GM12865 (cell line): ENCODE data around the gene CDC42BPB.

Source experiments
- DNase-seq: peaks from one replicate; pipeline ENCODE4 v3.0.0; 2010; ENCODE audit warnings: low read depth
- H3K4me3 ChIP-seq: 2 replicates; pipeline ENCODE4 v1.5.1; 2011; ENCODE audit warnings: mild to moderate bottlenecking, low read depth, low read length, control low read depth
- CTCF ChIP-seq: IDR thresholded peaks from 2 replicates; pipeline ENCODE4 v1.5.1; 2011; ENCODE audit warnings: low read length, control low read depth, low read depth, inconsistent platforms; ENCODE audit not compliant: insufficient read depth; ENCODE audit errors: missing control alignments

CDC42BPB gene

GRCh38 chr14:103093856-103094405, 36.6 kb upstream of the CDC42BPB start:
- TF ChIP-seq CTCF = no peak
- no peak overlapping the region for H3K4me3 ChIP-seq
- no peak for DNase-seq

- peak overlapping the region; percentile 50 for H3K4me3 ChIP-seq
- no peak for DNase-seq
- no peak for TF ChIP-seq CTCF
Observed at GRCh38 chr14:103091883-103092222, 34.5 kb upstream of the CDC42BPB start.

- H3K4me3 ChIP-seq = peak overlapping the region; percentile 50
- peak; percentile 66 for TF ChIP-seq CTCF
- peak; percentile 79 for DNase-seq
Observed at GRCh38 chr14:103091041-103091882, 33.9 kb upstream of the CDC42BPB start.

GRCh38 chr14:103090481-103091020, 33.2 kb upstream of the CDC42BPB start:
- no peak for DNase-seq
- H3K4me3 ChIP-seq = no peak overlapping the region
- no peak for TF ChIP-seq CTCF

- H3K4me3 ChIP-seq = no peak overlapping the region
- no peak for DNase-seq
- no peak for TF ChIP-seq CTCF
Observed at GRCh38 chr14:103089386-103090335, 32.3 kb upstream of the CDC42BPB start.

- no peak for TF ChIP-seq CTCF
- no peak for DNase-seq
- H3K4me3 ChIP-seq = no peak overlapping the region
Observed at GRCh38 chr14:103088921-103089320, 31.6 kb upstream of the CDC42BPB start.
